ENCODE data around the gene CCDC112. TPM values are rescaled to one million over a fixed set of nuclear protein-coding genes. Genes with fewer than 3 reads are reported as not detected.

The CCDC112 gene
- total and polyA plus RNA-seq, 2 of the 13 experiments (the other 11 are each of a cell fraction or from before 2014, with no cell fraction given) = 1.1 to 2.8 TPM

DNA sequence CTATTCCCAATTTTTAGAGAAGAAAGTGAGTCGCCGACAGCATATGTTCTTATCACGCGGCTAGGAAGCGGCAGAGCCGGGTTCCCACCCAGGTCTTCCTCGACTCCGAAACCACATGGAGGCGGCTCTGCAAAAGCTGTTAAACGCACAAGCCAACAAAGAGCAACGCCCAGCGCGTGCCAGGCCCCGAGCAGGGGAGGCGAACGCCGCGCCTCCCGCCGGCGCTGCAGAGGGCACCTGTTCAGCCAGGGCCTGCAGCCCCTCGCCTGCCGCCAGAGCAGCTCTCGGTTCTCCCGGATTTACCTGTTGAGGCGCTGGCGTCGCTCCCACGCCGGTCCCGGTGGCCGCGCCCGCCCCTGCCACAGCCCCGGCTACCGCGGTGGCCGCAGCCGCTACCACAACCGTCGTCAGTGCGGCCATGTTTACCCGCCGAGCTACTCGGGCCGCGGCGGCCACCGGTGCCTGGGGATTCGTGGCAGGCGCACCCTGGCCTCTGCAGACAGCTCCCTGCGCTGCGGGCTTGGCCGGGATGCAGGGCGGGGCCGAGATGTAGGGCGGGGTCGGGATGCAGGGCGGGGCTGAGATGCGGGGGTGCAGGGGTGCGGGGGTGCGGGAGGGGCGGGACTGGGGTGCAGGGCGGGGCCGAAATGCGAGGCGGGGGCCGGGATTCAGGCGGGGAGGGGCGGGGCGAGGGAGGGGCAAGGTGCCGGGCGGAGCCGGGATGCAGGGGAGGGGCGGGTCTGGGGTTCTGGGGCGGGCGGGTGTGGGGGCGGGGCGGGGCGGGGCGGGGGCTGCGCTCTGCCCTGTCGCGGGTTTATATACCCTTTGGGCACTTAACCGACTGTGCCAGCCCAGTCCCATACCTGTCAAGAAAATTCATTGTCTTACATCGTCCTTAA is at the start of gene CCDC112 (continued):
- TF ChIP-seq, protein P1, sequence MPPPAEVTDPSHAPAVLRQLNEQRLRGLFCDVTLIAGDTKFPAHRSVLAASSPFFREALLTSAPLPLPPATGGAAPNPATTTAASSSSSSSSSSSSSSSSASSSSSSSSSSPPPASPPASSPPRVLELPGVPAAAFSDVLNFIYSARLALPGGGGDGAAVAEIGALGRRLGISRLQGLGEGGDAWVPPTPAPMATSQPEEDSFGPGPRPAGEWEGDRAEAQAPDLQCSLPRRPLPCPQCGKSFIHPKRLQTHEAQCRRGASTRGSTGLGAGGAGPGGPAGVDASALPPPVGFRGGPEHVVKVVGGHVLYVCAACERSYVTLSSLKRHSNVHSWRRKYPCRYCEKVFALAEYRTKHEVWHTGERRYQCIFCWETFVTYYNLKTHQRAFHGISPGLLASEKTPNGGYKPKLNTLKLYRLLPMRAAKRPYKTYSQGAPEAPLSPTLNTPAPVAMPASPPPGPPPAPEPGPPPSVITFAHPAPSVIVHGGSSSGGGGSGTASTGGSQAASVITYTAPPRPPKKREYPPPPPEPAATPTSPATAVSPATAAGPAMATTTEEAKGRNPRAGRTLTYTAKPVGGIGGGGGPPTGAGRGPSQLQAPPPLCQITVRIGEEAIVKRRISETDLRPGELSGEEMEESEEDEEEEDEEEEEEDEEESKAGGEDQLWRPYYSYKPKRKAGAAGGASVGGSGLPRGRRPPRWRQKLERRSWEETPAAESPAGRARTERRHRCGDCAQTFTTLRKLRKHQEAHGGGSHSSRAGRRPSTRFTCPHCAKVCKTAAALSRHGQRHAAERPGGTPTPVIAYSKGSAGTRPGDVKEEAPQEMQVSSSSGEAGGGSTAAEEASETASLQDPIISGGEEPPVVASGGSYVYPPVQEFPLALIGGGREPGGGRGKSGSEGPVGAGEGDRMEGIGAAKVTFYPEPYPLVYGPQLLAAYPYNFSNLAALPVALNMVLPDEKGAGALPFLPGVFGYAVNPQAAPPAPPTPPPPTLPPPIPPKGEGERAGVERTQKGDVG (CRISPR knock-in tag; IDR thresholded peaks at IDR 0.05; ENCODE audit: borderline replicate concordance) = no peak
- TF ChIP-seq ZNF547 (CRISPR knock-in tag; IDR thresholded peaks at IDR 0.05) (no peak), TAF1 (CRISPR knock-in tag; IDR thresholded peaks at IDR 0.05) (peak; percentile 80), MAFG (CRISPR knock-in tag; IDR thresholded peaks at IDR 0.05) (no peak), POLR2G (IDR thresholded peaks at IDR 0.05; ENCODE audit: low read depth, low read length) (peak; percentile 49; the same call in 1 of the 2 replicates), HDAC6 (IDR thresholded peaks at IDR 0.05; ENCODE audit: low read depth, low read length) (no peak), EP300 (IDR thresholded peaks at IDR 0.05; ENCODE audit: low read depth in 2 of 2, low read length in 2 of 2) (no peak), EP300 (CRISPR knock-in tag; IDR thresholded peaks at IDR 0.05; ENCODE audit: borderline replicate concordance) (no peak), NFKBIZ (CRISPR knock-in tag; IDR thresholded peaks at IDR 0.05) (no peak), SMARCC2 (IDR thresholded peaks at IDR 0.05) (no peak)
- TF ChIP-seq, protein P2, sequence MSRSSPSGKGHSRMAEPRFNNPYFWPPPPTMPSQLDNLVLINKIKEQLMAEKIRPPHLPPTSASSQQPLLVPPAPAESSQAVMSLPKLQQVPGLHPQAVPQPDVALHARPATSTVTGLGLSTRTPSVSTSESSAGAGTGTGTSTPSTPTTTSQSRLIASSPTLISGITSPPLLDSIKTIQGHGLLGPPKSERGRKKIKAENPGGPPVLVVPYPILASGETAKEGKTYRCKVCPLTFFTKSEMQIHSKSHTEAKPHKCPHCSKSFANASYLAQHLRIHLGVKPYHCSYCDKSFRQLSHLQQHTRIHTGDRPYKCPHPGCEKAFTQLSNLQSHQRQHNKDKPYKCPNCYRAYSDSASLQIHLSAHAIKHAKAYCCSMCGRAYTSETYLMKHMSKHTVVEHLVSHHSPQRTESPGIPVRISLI (CRISPR knock-in tag; IDR thresholded peaks at IDR 0.05; ENCODE audit: borderline replicate concordance) = no peak
- TF ChIP-seq, protein P3, sequence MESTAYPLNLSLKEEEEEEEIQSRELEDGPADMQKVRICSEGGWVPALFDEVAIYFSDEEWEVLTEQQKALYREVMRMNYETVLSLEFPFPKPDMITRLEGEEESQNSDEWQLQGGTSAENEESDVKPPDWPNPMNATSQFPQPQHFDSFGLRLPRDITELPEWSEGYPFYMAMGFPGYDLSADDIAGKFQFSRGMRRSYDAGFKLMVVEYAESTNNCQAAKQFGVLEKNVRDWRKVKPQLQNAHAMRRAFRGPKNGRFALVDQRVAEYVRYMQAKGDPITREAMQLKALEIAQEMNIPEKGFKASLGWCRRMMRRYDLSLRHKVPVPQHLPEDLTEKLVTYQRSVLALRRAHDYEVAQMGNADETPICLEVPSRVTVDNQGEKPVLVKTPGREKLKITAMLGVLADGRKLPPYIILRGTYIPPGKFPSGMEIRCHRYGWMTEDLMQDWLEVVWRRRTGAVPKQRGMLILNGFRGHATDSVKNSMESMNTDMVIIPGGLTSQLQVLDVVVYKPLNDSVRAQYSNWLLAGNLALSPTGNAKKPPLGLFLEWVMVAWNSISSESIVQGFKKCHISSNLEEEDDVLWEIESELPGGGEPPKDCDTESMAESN (CRISPR knock-in tag; conservative IDR thresholded peaks at IDR 0.05) = peak; percentile 62; the same call in 1 of the 2 replicates
- TF ChIP-seq, protein P4, sequence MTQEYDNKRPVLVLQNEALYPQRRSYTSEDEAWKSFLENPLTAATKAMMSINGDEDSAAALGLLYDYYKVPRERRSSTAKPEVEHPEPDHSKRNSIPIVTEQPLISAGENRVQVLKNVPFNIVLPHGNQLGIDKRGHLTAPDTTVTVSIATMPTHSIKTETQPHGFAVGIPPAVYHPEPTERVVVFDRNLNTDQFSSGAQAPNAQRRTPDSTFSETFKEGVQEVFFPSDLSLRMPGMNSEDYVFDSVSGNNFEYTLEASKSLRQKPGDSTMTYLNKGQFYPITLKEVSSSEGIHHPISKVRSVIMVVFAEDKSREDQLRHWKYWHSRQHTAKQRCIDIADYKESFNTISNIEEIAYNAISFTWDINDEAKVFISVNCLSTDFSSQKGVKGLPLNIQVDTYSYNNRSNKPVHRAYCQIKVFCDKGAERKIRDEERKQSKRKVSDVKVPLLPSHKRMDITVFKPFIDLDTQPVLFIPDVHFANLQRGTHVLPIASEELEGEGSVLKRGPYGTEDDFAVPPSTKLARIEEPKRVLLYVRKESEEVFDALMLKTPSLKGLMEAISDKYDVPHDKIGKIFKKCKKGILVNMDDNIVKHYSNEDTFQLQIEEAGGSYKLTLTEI (CRISPR knock-in tag; conservative IDR thresholded peaks at IDR 0.05) = no peak
- TF ChIP-seq, protein P5, sequence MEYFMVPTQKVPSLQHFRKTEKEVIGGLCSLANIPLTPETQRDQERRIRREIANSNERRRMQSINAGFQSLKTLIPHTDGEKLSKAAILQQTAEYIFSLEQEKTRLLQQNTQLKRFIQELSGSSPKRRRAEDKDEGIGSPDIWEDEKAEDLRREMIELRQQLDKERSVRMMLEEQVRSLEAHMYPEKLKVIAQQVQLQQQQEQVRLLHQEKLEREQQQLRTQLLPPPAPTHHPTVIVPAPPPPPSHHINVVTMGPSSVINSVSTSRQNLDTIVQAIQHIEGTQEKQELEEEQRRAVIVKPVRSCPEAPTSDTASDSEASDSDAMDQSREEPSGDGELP (IDR thresholded peaks at IDR 0.05; ENCODE audit: borderline replicate concordance, low read depth) = no peak
- TF ChIP-seq, protein P6, sequence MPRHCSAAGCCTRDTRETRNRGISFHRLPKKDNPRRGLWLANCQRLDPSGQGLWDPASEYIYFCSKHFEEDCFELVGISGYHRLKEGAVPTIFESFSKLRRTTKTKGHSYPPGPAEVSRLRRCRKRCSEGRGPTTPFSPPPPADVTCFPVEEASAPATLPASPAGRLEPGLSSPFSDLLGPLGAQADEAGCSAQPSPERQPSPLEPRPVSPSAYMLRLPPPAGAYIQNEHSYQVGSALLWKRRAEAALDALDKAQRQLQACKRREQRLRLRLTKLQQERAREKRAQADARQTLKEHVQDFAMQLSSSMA (CRISPR knock-in tag; IDR thresholded peaks at IDR 0.05) = no peak
- TF ChIP-seq, protein P7, sequence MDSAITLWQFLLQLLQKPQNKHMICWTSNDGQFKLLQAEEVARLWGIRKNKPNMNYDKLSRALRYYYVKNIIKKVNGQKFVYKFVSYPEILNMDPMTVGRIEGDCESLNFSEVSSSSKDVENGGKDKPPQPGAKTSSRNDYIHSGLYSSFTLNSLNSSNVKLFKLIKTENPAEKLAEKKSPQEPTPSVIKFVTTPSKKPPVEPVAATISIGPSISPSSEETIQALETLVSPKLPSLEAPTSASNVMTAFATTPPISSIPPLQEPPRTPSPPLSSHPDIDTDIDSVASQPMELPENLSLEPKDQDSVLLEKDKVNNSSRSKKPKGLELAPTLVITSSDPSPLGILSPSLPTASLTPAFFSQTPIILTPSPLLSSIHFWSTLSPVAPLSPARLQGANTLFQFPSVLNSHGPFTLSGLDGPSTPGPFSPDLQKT (CRISPR knock-in tag; IDR thresholded peaks at IDR 0.05; ENCODE audit: borderline replicate concordance) = no peak
